NCI-H2227 (cell line): ENCODE results near the gene FAM199X.
"Not testable (repeated sequence)": the region's sequence is repeated elsewhere in the genome, so short reads cannot be mapped to it uniquely, and the experiment has no call there.

Experiments
- DNase-seq: peaks from one replicate; lab custom pipeline; 2025; ENCODE audit not compliant: unreplicated experiment; lab: John Stamatoyannopoulos, UW

Gene FAM199X

DNA sequence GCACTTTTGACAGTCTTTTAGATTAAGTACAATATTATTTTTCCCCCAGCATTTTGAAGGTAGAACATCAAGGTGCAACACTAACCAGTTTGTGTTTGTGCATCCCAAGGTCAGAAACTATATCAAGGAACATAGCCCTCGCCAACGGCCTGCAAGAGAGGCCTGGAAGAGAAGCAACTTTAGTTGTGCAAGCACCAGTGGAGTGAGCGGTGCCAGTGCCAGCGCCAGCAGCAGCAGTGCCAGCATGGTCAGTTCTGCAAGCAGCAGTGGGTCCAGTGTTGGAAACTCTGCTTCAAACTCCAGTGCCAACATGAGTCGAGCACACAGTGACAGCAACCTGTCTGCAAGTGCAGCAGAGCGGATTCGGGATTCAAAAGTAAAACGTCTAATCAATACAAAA is 21.7 kb downstream of the FAM199X start:
- DNase-seq = no peak

DNA sequence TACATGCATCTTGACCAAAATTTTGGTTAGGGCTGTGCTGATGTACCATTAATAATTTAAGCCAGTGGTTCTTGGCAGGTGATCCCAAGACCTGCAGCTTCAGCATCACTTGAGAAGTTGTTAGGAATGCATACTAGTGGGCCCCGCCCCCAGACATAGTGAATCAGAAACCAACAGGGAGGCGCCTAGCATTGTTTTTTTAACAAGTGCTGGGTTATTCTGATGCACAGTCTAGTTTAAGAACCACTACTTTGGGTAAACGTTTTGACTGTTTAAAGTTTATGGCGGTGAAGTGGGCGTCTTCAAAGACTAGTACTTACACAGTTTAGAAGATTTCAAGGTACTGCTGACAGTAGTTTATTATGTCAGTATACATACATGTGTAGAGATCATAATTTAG is 23.6 kb downstream of the FAM199X start:
- no peak for DNase-seq

GRCh38 chrX:104193485-104193884 is 27.2 kb downstream of the FAM199X start:
- DNase-seq = no peak

DNA sequence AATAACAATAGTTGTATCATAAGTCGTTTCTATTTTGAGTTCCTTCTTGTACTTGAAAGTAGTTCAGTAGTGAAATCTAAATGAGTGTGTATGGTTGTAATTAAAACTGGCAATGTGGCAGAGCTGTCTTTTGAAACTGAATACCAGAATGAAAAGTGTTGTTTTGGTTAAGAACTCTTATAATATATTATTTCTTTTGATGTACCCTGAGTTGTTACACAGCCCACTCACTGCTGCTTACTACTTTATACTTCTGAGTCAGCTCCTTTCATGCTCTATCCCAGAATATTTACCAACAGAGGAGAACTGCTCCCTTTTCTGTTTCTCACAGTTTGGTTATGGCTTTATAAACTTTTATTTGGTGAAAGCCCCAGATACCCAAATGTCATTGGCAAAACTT is 28.8 kb downstream of the FAM199X start:
- DNase-seq = no peak

GRCh38 chrX:104195489-104196084 is 29.3 kb downstream of the FAM199X start:
- DNase-seq = peak; percentile 47

GRCh38 chrX:104205548-104205947 is 39.3 kb downstream of the FAM199X start:
- DNase-seq = no peak

- no peak for DNase-seq
Observed at GRCh38 chrX:104211187-104211586, 44.9 kb downstream of the FAM199X start.

- DNase-seq = not testable (repeated sequence)
Observed at GRCh38 chrX:104230060-104230459, 63.8 kb downstream of the FAM199X start.
